Panc1 (cell line): Measurements from ENCODE around the gene C4orf36.

ENCODE experiments used
- CTCF ChIP-seq: fragments of 450-650 bp; IDR thresholded peaks from 2 replicates; pipeline ENCODE4 v1.5.1; 2017; ENCODE audit warnings: mild to moderate bottlenecking
- REST ChIP-seq, 2 experiments: IDR thresholded peaks; 2 replicates each; pipeline ENCODE4 v1.6.1; 2011 to 2012; ENCODE audit warnings: low read depth in 2 of 2, control low read depth in 1 of 2, low read length in 1 of 2, mild to moderate bottlenecking in 1 of 2, moderate library complexity in 1 of 2; ENCODE audit not compliant: insufficient read depth in 1 of 2

- TF ChIP-seq REST (IDR thresholded peaks at IDR 0.05; ENCODE audit: insufficient read depth in 1 of 2, low read depth in 2 of 2, low read length in 1 of 2) (no peak), CTCF (no peak)
Measured at GRCh38 chr4:86857341-86858052, 34.7 kb downstream of the C4orf36 start.
